GM12878 (cell line): ENCODE measurements around the gene SERPINA9. TPM values are rescaled to one million over a fixed set of nuclear protein-coding genes. Genes with fewer than 3 reads are reported as not detected.

Source experiments
- ATAC-seq: fragments of 200-7000 bp; cut with Tn5 transposase; 3 replicates; pipeline ENCODE4 v1.9.1; 2020; ENCODE audit warnings: mild to moderate bottlenecking, moderate library complexity
- BruUV-seq: library from RNA; stranded (reverse); fragments of 400-500 nt; replicated peaks from 2 replicates; lab custom pipeline; 2021; lab: Mats Ljungman, UMichigan
- CTCF ChIA-PET: fragments of 300-600 bp; sonication (Branson Sonifier 250); formaldehyde crosslinking; extraction: SDS; loops from one replicate; lab custom pipeline; 2021; ENCODE audit warnings: inconsistent platforms; lab: Yijun Ruan, JAX
- POLR2A ChIA-PET: fragments of 350-600 bp; formaldehyde crosslinking; extraction: SDS; loops from one replicate; lab custom pipeline; 2021; ENCODE audit warnings: inconsistent platforms; lab: Charles Lee
- RAD21 ChIA-PET: fragments of 300-600 bp; sonication (Branson Sonifier 250); formaldehyde crosslinking; loops from one replicate; lab custom pipeline; 2023; ENCODE audit warnings: antibody characterized with exemption; ENCODE audit not compliant: unreplicated experiment; lab: Charles Lee
- SMC1A ChIA-PET: fragments of 300-600 bp; sonication (Branson Sonifier 250); formaldehyde crosslinking; loops from one replicate; lab custom pipeline; 2023; ENCODE audit not compliant: unreplicated experiment, uncharacterized antibody; lab: Charles Lee
- DNase-seq: peaks from one replicate; pipeline ENCODE4 v3.0.0-alpha.2; 2011; ENCODE audit warnings: low read depth, low spot score
- FAIRE-seq: peaks from 3 replicates; lab custom pipeline; 2011; peaks lifted over from hg19 to GRCh38; lab: Jason Lieb, UNC
- H2AFZ ChIP-seq: 2 replicates; pipeline ENCODE4 v1.6.0; 2011; ENCODE audit warnings: low read depth, low read length, control low read depth; ENCODE audit not compliant: control insufficient read depth
- H3K27ac ChIP-seq: 2 replicates; pipeline ENCODE4 v1.5.1; 2011; ENCODE audit warnings: control low read depth; ENCODE audit not compliant: control insufficient read depth, insufficient read depth
- H3K27me3 ChIP-seq, 2 experiments: replicated peaks in 1 of 2; 2 replicates each; pipeline versions ENCODE4 v1.6.0 to v1.6.1; 2011; ENCODE audit warnings: low read length in 1 of 2; ENCODE audit not compliant: control insufficient read depth in 2 of 2, insufficient read depth in 2 of 2
- H3K36me3 ChIP-seq, 2 experiments: 2 replicates each; pipeline ENCODE4 v1.5.1; 2011; ENCODE audit warnings: low read length in 1 of 2; ENCODE audit not compliant: control insufficient read depth in 2 of 2, insufficient read depth in 2 of 2
- H3K4me1 ChIP-seq: 2 replicates; pipeline ENCODE4 v1.6.1; 2011; ENCODE audit warnings: mild to moderate bottlenecking, low read length, moderate library complexity, mixed read lengths; ENCODE audit not compliant: control insufficient read depth, insufficient read depth
- H3K4me2 ChIP-seq: 2 replicates; pipeline ENCODE4 v1.6.0; 2011; ENCODE audit warnings: control low read depth; ENCODE audit not compliant: control insufficient read depth, insufficient read depth
- H3K4me3 ChIP-seq: fragments of 200-600 bp; sonication (generic); 2 replicates; pipeline ENCODE4 v1.5.1; 2016
- H3K79me2 ChIP-seq: 2 replicates; pipeline ENCODE4 v1.6.0; 2011; ENCODE audit warnings: low read length; ENCODE audit not compliant: control insufficient read depth, insufficient read depth
- H3K9ac ChIP-seq: 2 replicates; pipeline ENCODE4 v1.8.0; 2011; ENCODE audit warnings: low read length, control low read depth, mixed read lengths; ENCODE audit not compliant: control insufficient read depth, insufficient read depth
- H3K9me3 ChIP-seq: replicated peaks from 3 replicates; pipeline ENCODE4 v1.5.1; 2011; ENCODE audit warnings: mild to moderate bottlenecking, low read length; ENCODE audit not compliant: control insufficient read depth, insufficient read depth
- H4K20me1 ChIP-seq: 2 replicates; pipeline ENCODE4 v1.6.0; 2011; ENCODE audit not compliant: control insufficient read depth, insufficient read depth
- ASH2L ChIP-seq: fragments of 300-600, 200-600 bp; sonication (generic); IDR thresholded peaks from 2 replicates; pipeline ENCODE4 v1.6.1; 2017; ENCODE audit warnings: low read depth, mild to moderate bottlenecking, borderline replicate concordance
- ATF2 ChIP-seq: IDR thresholded peaks from 2 replicates; pipeline ENCODE4 v1.6.1; 2012; ENCODE audit warnings: low read length, inconsistent platforms
- DPF2 ChIP-seq: fragments of 450-650 bp; IDR thresholded peaks from 2 replicates; pipeline ENCODE4 v1.6.1; 2017; ENCODE audit warnings: mild to moderate bottlenecking
- E2F8 ChIP-seq: fragments of 450-650 bp; IDR thresholded peaks from 2 replicates; pipeline ENCODE4 v1.6.1; 2018; ENCODE audit warnings: mild to moderate bottlenecking, low read depth, moderate library complexity; ENCODE audit not compliant: partially characterized antibody
- ESRRA ChIP-seq: IDR thresholded peaks from 2 replicates; pipeline ENCODE4 v1.6.1; 2012; ENCODE audit warnings: mild to moderate bottlenecking, low read length, improper control_type of control experiment
- FOXM1 ChIP-seq: IDR thresholded peaks from 2 replicates; pipeline ENCODE4 v1.6.1; 2012; ENCODE audit warnings: low read depth, mild to moderate bottlenecking, inconsistent platforms, low read length, moderate library complexity
- GABPA ChIP-seq: IDR thresholded peaks from 2 replicates; pipeline ENCODE4 v1.6.1; 2014; ENCODE audit warnings: antibody characterized with exemption, low read depth, mild to moderate bottlenecking, inconsistent platforms
- IKZF2 ChIP-seq, 2 experiments: fragments of 450-650 bp; IDR thresholded peaks; 2 replicates each; pipeline ENCODE4 v1.6.1; 2017; ENCODE audit warnings: mild to moderate bottlenecking in 2 of 2, moderate library complexity in 2 of 2
- JUND ChIP-seq: IDR thresholded peaks from 2 replicates; pipeline ENCODE4 v1.6.1; 2012; ENCODE audit warnings: low read depth, mild to moderate bottlenecking, low read length, improper control_type of control experiment, moderate library complexity
- KDM1A ChIP-seq: fragments of 200-600 bp; sonication (generic); IDR thresholded peaks from 2 replicates; pipeline ENCODE4 v1.6.1; 2016; ENCODE audit warnings: borderline replicate concordance
- NFYA ChIP-seq: IDR thresholded peaks from 2 replicates; pipeline ENCODE4 v1.6.1; 2011; ENCODE audit warnings: low read depth, mild to moderate bottlenecking, low read length, improper control_type of control experiment, borderline replicate concordance
- NRF1 ChIP-seq: conservative IDR thresholded peaks from 2 replicates; pipeline ENCODE4 v1.6.1; 2011; ENCODE audit warnings: mild to moderate bottlenecking, low read depth, low read length, improper control_type of control experiment
- POLR2A ChIP-seq: IDR thresholded peaks from 2 replicates; pipeline ENCODE4 v1.6.1; 2011; ENCODE audit warnings: low read depth, mild to moderate bottlenecking, low read length
- POU2F2 ChIP-seq: IDR thresholded peaks from 3 replicates; pipeline ENCODE4 v1.6.1; 2011; ENCODE audit warnings: low read depth, mild to moderate bottlenecking, low read length, borderline replicate concordance
- RCOR1 ChIP-seq: conservative IDR thresholded peaks from 2 replicates; pipeline ENCODE4 v1.6.1; 2012; ENCODE audit warnings: low read depth, low read length, improper control_type of control experiment
- SMARCA5 ChIP-seq: fragments of 450-650 bp; IDR thresholded peaks from 2 replicates; pipeline ENCODE4 v1.6.1; 2017; ENCODE audit warnings: mild to moderate bottlenecking
- SREBF1 ChIP-seq: IDR thresholded peaks from 2 replicates; pipeline ENCODE4 v1.6.1; 2012; ENCODE audit warnings: mild to moderate bottlenecking, low read length
- STAT1 ChIP-seq: fragments of 450-650 bp; conservative IDR thresholded peaks from 2 replicates; pipeline ENCODE4 v1.6.1; 2014; ENCODE audit warnings: antibody characterized with exemption, mild to moderate bottlenecking
- SUPT20H ChIP-seq: IDR thresholded peaks from 2 replicates; pipeline ENCODE4 v1.6.1; 2011; ENCODE audit warnings: low read depth, mild to moderate bottlenecking, low read length, moderate library complexity, borderline replicate concordance; ENCODE audit not compliant: control insufficient read depth
- TCF7 ChIP-seq: IDR thresholded peaks from 2 replicates; pipeline ENCODE4 v1.6.1; 2014; ENCODE audit warnings: antibody characterized with exemption, borderline replicate concordance
- ZNF24 ChIP-seq: fragments of 450-650 bp; IDR thresholded peaks from 2 replicates; pipeline ENCODE4 v1.6.1; 2017; ENCODE audit warnings: antibody characterized with exemption, mild to moderate bottlenecking
- ZZZ3 ChIP-seq: IDR thresholded peaks from 2 replicates; pipeline ENCODE4 v1.6.1; 2011; ENCODE audit warnings: low read depth; ENCODE audit not compliant: control insufficient read depth, insufficient read length
- WGBS: methylation state at CpG from one replicate; pipeline ENCODE4 v1.1.6; 2016; ENCODE audit warnings: low lambda C conversion rate; ENCODE audit not compliant: insufficient replicate concordance, insufficient coverage; ENCODE audit errors: missing lambda C conversion rate; 5-methylcytosine and 5-hydroxymethylcytosine counted together
- in situ Hi-C: fragments of 300-500 bp; cut with MboI; formaldehyde crosslinking; loops from 9 replicates; pipeline ENCODE4 v1.14.3; 2018; ENCODE audit warnings: mixed read lengths
- intact Hi-C: fragments of 100-400 bp; cut with micrococcal nuclease; formaldehyde crosslinking; loops from one replicate; pipeline ENCODE4 v1.14.2; 2022; ENCODE audit not compliant: unreplicated experiment
- polyA plus RNA-seq, 11 experiments: library from polyadenylated mRNA; depleted of rRNA in 4 of 11; unstranded in 6 of 11; stranded (reverse) in 5 of 11; fragments of >200 nt; fragmentation: Nextera tagmentation in 4 of 11; fragmentation: Illumina TruSeq in 1 of 11; extraction: Ambion mirVana in 4 of 11; extraction: Trizol in 1 of 11; gene quantifications; 1 replicate in 1 of 11; 2 replicates in 10 of 11; pipeline versions ENCODE4 v1.2.1 to v1.2.3, GENCODE V29; 2011 to 2016; ENCODE audit warnings: inconsistent platforms in 2 of 11, missing spikeins in 2 of 11, low read depth in 1 of 11
- total RNA-seq, 4 experiments: library from RNA; depleted of rRNA in 3 of 4; stranded (reverse); fragments of >200 nt in 3 of 4; fragmentation: Illumina TruSeq in 1 of 4; extraction: Trizol in 1 of 4; gene quantifications; 2 replicates each; pipeline versions ENCODE4 v1.2.1 to v1.2.3, GENCODE V29; 2013 to 2021

SERPINA9 gene
- total and polyA plus RNA-seq, 10 of the 15 experiments (the other 5 are each of a cell fraction or from before 2014, with no cell fraction given) = 0.05 TPM; not detected in 9

- TF ChIP-seq ESRRA (no peak), POU2F2 (no peak), SREBF1 (no peak), STAT1 (no peak), RCOR1 (no peak)
Measured at GRCh38 chr14:94441531-94442205, 34.3 kb downstream of the SERPINA9 start (continued).

GRCh38 chr14:94441130-94441529 is 34.9 kb downstream of the SERPINA9 start:
- no peak overlapping the region for H2AFZ ChIP-seq
- H3K79me2 ChIP-seq = no peaks in the 10 kb centered on the region
- no peaks in the 10 kb centered on the region; the same call in 2 of the 3 replicates for H3K9me3 ChIP-seq
- H3K9ac ChIP-seq = no peak overlapping the region
- no peak for FAIRE-seq
- no peak overlapping the region for H3K4me3 ChIP-seq
- H3K27me3 ChIP-seq = no peaks in the 10 kb centered on the region; a peak in 1 of 4 replicates
- H3K4me1 ChIP-seq = no peaks in the 10 kb centered on the region
- in situ Hi-C loops = no loop called here
- POLR2A ChIA-PET = no interaction called here
- no peak for DNase-seq
- RAD21 ChIA-PET = no interaction called here
- no peak for ATAC-seq
- 50% methylated on average over 4 of the region's 4 CpGs for WGBS
- H3K27ac ChIP-seq = no peak overlapping the region
- H3K4me2 ChIP-seq = no peak overlapping the region
- intact Hi-C loops = no loop called here
- H3K36me3 ChIP-seq = no peaks in the 10 kb centered on the region
- no peaks in the 10 kb centered on the region for H4K20me1 ChIP-seq
- CTCF ChIA-PET = interaction anchor here (1.5 kb wide), 1 partner anchor 45 kb away, joined by 3 read pairs; no protein-coding TSS in a partner anchor
- SMC1A ChIA-PET = no interaction called here
- no TSS peak for BruUV-seq
- TF ChIP-seq GABPA (no peak), IKZF2 (IDR thresholded peaks at IDR 0.05) (no peak), E2F8 (no peak), ATF2 (no peak), POLR2A (no peak), SUPT20H (no peak), JUND (no peak), ZZZ3 (no peak), NFYA (no peak), FOXM1 (no peak), NRF1 (no peak), TCF7 (no peak), DPF2 (no peak), SMARCA5 (no peak), KDM1A (no peak), ZNF24 (no peak), ASH2L (no peak)
